ENCODE results near the gene PI16. TPM values are rescaled to one million over a fixed set of nuclear protein-coding genes. Genes with fewer than 3 reads are reported as not detected.

Gene PI16
- total and polyA plus RNA-seq, 2 experiments from 2014 or later: 0.50 TPM; not detected in 1

DNA sequence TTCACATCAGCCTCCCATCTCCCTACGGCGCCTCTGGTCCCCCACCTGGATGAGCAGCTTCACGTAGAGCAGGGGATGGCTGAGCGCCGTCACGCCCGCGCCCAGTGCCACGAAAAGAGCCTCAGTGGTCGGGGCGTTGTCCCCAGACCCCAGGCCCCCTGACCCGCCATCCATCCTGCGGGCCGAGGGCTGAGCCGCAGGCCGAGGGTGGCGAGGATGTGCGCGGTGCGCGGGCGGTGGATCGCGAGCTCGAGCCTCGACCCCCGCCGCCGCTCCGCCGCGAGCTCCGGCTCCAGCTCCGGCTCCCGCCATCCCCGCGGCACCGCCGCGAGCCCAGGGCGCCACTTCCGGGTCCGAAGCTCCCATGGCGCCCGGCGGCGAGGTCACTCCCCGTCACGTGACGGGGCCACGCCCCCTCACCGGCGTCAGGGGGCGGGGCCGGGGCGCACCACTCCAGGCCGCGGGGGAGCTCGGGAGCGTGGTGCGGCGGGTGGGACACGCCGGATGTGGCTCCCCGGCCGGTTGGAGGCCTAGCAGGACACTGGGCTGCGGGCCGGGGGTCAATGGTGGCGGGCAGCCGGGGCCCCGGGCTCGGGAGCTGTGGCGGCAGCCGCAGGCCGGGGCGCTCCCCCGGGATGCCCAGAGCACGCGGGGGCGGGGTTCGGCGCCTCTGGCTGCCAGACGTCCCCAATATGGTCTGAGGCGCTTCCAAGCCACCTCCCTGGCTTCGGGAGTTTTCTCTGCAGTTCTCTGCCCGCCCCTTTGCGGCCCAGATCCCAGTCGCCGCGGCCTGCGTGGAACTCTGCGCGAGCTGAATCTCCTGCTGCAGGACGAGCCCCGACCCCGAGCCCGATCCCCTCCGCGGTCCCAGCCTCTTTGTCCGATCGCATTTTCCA is 31.5 kb downstream of the PI16 start, which contains the start of gene MTCH1:
Gene MTCH1, minus strand, starts transcription at position 389 of the 896 bp plus-strand sequence. Its CDS starts 23 bp downstream, at position 366.
- peaks cover 51% of the 10 kb centered on the region for H3K79me2 ChIP-seq (replicated peaks; ENCODE audit: insufficient read depth)
- Mint-ChIP-seq H3K27me3 (ENCODE audit: insufficient read depth, low read depth, poor library complexity) (peaks cover 6% of the 10 kb centered on the region), H3K27ac (peak within 1 kb of the TSS; percentile 98), H3K36me3 (ENCODE audit: low read depth) (no peaks in the 10 kb centered on the region; the same call in 2 of the 3 replicates), H3K4me1 (peaks cover 20% of the 10 kb centered on the region), H3K4me3 (peak within 1 kb of the TSS; percentile 97), H3K9me3 (no peaks in the 10 kb centered on the region; the same call in 1 of the 3 replicates)
- H3F3A ChIP-seq (replicated peaks; ENCODE audit: low read depth): peaks cover 3% of the 10 kb centered on the region; the same call in 1 of the 2 replicates
- H4K20me1 ChIP-seq (replicated peaks; ENCODE audit: insufficient read depth): peaks cover 34% of the 10 kb centered on the region
- H3K27me3 ChIP-seq (ENCODE audit: insufficient read depth): no peaks in the 10 kb centered on the region
- H3K27ac ChIP-seq (ENCODE audit: low read depth): peak within 1 kb of the TSS; percentile 89
- H2AFZ ChIP-seq: peak within 1 kb of the TSS; percentile 84; the same call in 1 of the 2 replicates
- peak; percentile 80 for ATAC-seq
- TF ChIP-seq STAT1 (IDR thresholded peaks at IDR 0.05; ENCODE audit: unreplicated experiment) (no peak), CREB1 (CRISPR knock-in tag; IDR thresholded peaks at IDR 0.05; ENCODE audit: low read depth) (peak; percentile 86), POLR2AphosphoS5 (IDR thresholded peaks at IDR 0.05; ENCODE audit: low read depth) (peak; percentile 74; the same call in 1 of the 2 replicates), REST (IDR thresholded peaks at IDR 0.05; ENCODE audit: unreplicated experiment) (peak; percentile 23), EZH2phosphoT487 (IDR thresholded peaks at IDR 0.05; ENCODE audit: unreplicated experiment) (no peak)
- peak; percentile 88 for DNase-seq (ENCODE audit: low spot score)
- H3K4me1 ChIP-seq (ENCODE audit: insufficient read depth): peaks cover 45% of the 10 kb centered on the region
- peak within 1 kb of the TSS; percentile 99 for H3K4me2 ChIP-seq
- H3K36me3 ChIP-seq (ENCODE audit: insufficient read depth): no peaks in the 10 kb centered on the region
- H3K9me2 ChIP-seq (ENCODE audit: insufficient read depth): no peaks in the 10 kb centered on the region
- peak within 1 kb of the TSS; percentile 90 for H3K4me3 ChIP-seq

DNA sequence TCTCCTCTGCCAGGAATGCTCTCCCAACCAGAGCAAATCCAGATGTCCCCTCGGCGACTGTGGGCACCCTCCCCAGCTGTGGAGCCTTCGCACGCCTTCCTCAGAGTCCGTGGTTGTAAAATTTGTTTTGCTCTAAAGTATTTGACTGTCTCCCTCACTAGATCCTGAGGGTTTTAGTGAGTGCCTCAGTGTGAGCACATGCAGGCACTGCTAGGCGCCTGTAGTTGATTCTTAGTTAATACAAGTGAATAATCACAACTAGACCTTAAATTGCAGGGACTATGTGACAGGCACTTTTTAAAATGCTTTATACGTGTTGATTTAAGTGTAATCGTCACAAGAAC is 32.1 kb downstream of the PI16 start:
- Histone ChIP-seq H3K4me1 (ENCODE audit: insufficient read depth) (peaks cover 39% of the 10 kb centered on the region), H3K27ac (ENCODE audit: low read depth) (peak overlapping the region; percentile 88), H3K4me2 (peak overlapping the region; percentile 99), H2AFZ (peak overlapping the region; percentile 84; the same call in 1 of the 2 replicates), H4K20me1 (replicated peaks; ENCODE audit: insufficient read depth) (peaks cover 28% of the 10 kb centered on the region), H3K36me3 (ENCODE audit: insufficient read depth) (no peaks in the 10 kb centered on the region), H3K79me2 (replicated peaks; ENCODE audit: insufficient read depth) (peaks cover 45% of the 10 kb centered on the region), H3K9me2 (ENCODE audit: insufficient read depth) (no peaks in the 10 kb centered on the region), H3K4me3 (peak overlapping the region; percentile 90), H3F3A (replicated peaks; ENCODE audit: low read depth) (peaks cover 3% of the 10 kb centered on the region; the same call in 1 of the 2 replicates), H3K27me3 (ENCODE audit: insufficient read depth) (no peaks in the 10 kb centered on the region)
- Mint-ChIP-seq H3K4me1 (peaks cover 13% of the 10 kb centered on the region), H3K9me3 (no peaks in the 10 kb centered on the region; the same call in 1 of the 3 replicates), H3K27ac (peak overlapping the region; percentile 98), H3K27me3 (ENCODE audit: insufficient read depth, low read depth, poor library complexity) (peaks cover 6% of the 10 kb centered on the region), H3K36me3 (ENCODE audit: low read depth) (no peaks in the 10 kb centered on the region; the same call in 2 of the 3 replicates), H3K4me3 (peak overlapping the region; percentile 97)
- TF ChIP-seq ZNF331 (CRISPR knock-in tag; IDR thresholded peaks at IDR 0.05; ENCODE audit: low read depth): no peak
- no peak for TF ChIP-seq NANOG (IDR thresholded peaks at IDR 0.05; ENCODE audit: borderline replicate concordance)
- no peak for TF ChIP-seq STAT1 (IDR thresholded peaks at IDR 0.05; ENCODE audit: unreplicated experiment)
- TF ChIP-seq REST (IDR thresholded peaks at IDR 0.05; ENCODE audit: unreplicated experiment): no peak
- no peak for TF ChIP-seq EZH2 (IDR thresholded peaks at IDR 0.05; ENCODE audit: low read depth, unreplicated experiment)
- DNase-seq (ENCODE audit: low spot score) (no peak), ATAC-seq (no peak; the same call in 2 of the 3 replicates)

Measured in GM23338 (cell line).